K562 (cell line): ENCODE measurements around the gene ZNF738. TPM values are rescaled to one million over a fixed set of nuclear protein-coding genes. Genes with fewer than 3 reads are reported as not detected.

Experiments
- ATAC-seq: fragments of 200-7000 bp; cut with Tn5 transposase; 3 replicates; pipeline ENCODE4 v1.9.1; 2020; ENCODE audit warnings: moderate library complexity
- BruUV-seq: library from RNA; stranded (reverse); fragments of 400-500 nt; replicated peaks from 2 replicates; lab custom pipeline; 2021; lab: Mats Ljungman, UMichigan
- CTCF ChIA-PET: fragments of 300-600 bp; formaldehyde crosslinking; extraction: SDS; loops from one replicate; lab custom pipeline; 2021; ENCODE audit warnings: low intra/inter-chr PET ratio; lab: Yijun Ruan, JAX
- POLR2A ChIA-PET: fragments of 300-600, 350-650 bp; sonication (Branson Sonifier 250); formaldehyde crosslinking; extraction: SDS; loops from one replicate; lab custom pipeline; 2021; ENCODE audit warnings: antibody characterized with exemption, inconsistent platforms; lab: Yijun Ruan, JAX
- DNase-seq, 4 experiments: peaks; one replicate each; pipeline versions ENCODE4 v3.0.0 to v3.0.0-alpha.2; 2011 to 2018; ENCODE audit warnings: low spot score in 3 of 4, mixed read lengths in 3 of 4; ENCODE audit errors: extremely low read depth in 1 of 4
- FAIRE-seq: peaks from 2 replicates; lab custom pipeline; 2011; peaks lifted over from hg19 to GRCh38; lab: Jason Lieb, UNC
- H2AFZ ChIP-seq: 2 replicates; pipeline ENCODE4 v1.6.0; 2011; ENCODE audit warnings: low read depth, low read length, control low read depth, inconsistent platforms
- H3K27ac ChIP-seq: fragments of 200-600 bp; 3 replicates; pipeline ENCODE4 v1.8.0; 2011; ENCODE audit warnings: low read depth, mild to moderate bottlenecking, control low read depth, inconsistent platforms, low read length, moderate library complexity, mixed read lengths; ENCODE audit errors: extremely low read depth
- H3K27me3 ChIP-seq, 2 experiments: fragments of 300-600 bp in 1 of 2; 2 replicates in 1 of 2; 3 replicates in 1 of 2; pipeline versions ENCODE4 v1.6.0 to v1.8.0; 2011; ENCODE audit warnings: inconsistent platforms in 2 of 2, low read length in 2 of 2, mild to moderate bottlenecking in 1 of 2, mixed read lengths in 1 of 2, moderate library complexity in 1 of 2; ENCODE audit not compliant: control insufficient read depth in 2 of 2, insufficient read depth in 2 of 2
- H3K36me3 ChIP-seq: fragments of 300-600 bp; 3 replicates; pipeline ENCODE4 v1.8.0; 2011; ENCODE audit warnings: mild to moderate bottlenecking, low read length, inconsistent platforms; ENCODE audit not compliant: control insufficient read depth, insufficient read depth
- H3K4me1 ChIP-seq, 2 experiments: fragments of 200-600 bp in 1 of 2; replicated peaks in 1 of 2; 2 replicates in 1 of 2; 3 replicates in 1 of 2; pipeline versions ENCODE4 v1.5.1 to v1.8.0; 2011; ENCODE audit warnings: inconsistent platforms in 2 of 2, low read length in 2 of 2, mild to moderate bottlenecking in 1 of 2, mixed read lengths in 1 of 2, moderate library complexity in 1 of 2; ENCODE audit not compliant: control insufficient read depth in 2 of 2, insufficient read depth in 2 of 2
- H3K4me2 ChIP-seq: 2 replicates; pipeline ENCODE4 v1.6.1; 2011; ENCODE audit warnings: low read length, control low read depth, inconsistent platforms, mixed read lengths; ENCODE audit not compliant: insufficient read depth
- H3K4me3 ChIP-seq: fragments of 200-600 bp; sonication (generic), shearing (Covaris generic); 2 replicates; pipeline ENCODE4 v1.5.1; 2016; ENCODE audit warnings: control low read depth, inconsistent platforms
- H3K79me2 ChIP-seq: fragments of 200-600 bp; 3 replicates; pipeline ENCODE4 v1.8.0; 2011; ENCODE audit warnings: low read length, inconsistent platforms; ENCODE audit not compliant: control insufficient read depth, insufficient read depth
- H3K9ac ChIP-seq, 2 experiments: 2 replicates each; pipeline versions ENCODE4 v1.6.0 to v1.6.1; 2011; ENCODE audit warnings: low read depth in 2 of 2, low read length in 2 of 2, control low read depth in 1 of 2, inconsistent platforms in 1 of 2, mild to moderate bottlenecking in 1 of 2, mixed read lengths in 1 of 2; ENCODE audit not compliant: insufficient read depth in 1 of 2
- H3K9me1 ChIP-seq: one replicate; pipeline ENCODE4 v1.6.0; 2011; ENCODE audit warnings: inconsistent platforms, mild to moderate bottlenecking, low read length, moderate library complexity; ENCODE audit not compliant: control insufficient read depth, insufficient read depth
- H3K9me3 ChIP-seq: replicated peaks from 2 replicates; pipeline ENCODE4 v1.5.1; 2011; ENCODE audit warnings: low read depth, low read length, inconsistent platforms; ENCODE audit not compliant: control insufficient read depth, insufficient read depth
- H4K20me1 ChIP-seq: replicated peaks from 2 replicates; pipeline ENCODE4 v1.6.1; 2011; ENCODE audit warnings: low read length, inconsistent platforms, mixed read lengths; ENCODE audit not compliant: control insufficient read depth, insufficient read depth
- ARID3A ChIP-seq: IDR thresholded peaks from 2 replicates; pipeline ENCODE4 v1.6.1; 2012; ENCODE audit warnings: low read depth, low read length, improper control_type of control experiment, borderline replicate concordance
- DLX4 ChIP-seq: fragments of 250-450 bp; sonication (Bioruptor Pico); IDR thresholded peaks from 2 replicates; pipeline ENCODE4 v1.6.1; 2021; ENCODE audit warnings: mild to moderate bottlenecking
- RBM34 ChIP-seq: fragments of 200-400 bp; formaldehyde crosslinking; IDR thresholded peaks from 2 replicates; pipeline ENCODE4 v1.6.1; 2018; ENCODE audit warnings: low read length, borderline replicate concordance; ENCODE audit not compliant: insufficient read depth
- TRIM24 ChIP-seq, 2 experiments: fragments of 450-650 bp; IDR thresholded peaks; 2 replicates each; pipeline ENCODE4 v1.6.1; 2016
- TSHZ1 ChIP-seq: fragments of 250-450 bp; sonication (Bioruptor Pico); IDR thresholded peaks from 2 replicates; pipeline ENCODE4 v1.4.0; 2020; ENCODE audit warnings: mild to moderate bottlenecking, moderate library complexity
- ZNF274 ChIP-seq: IDR thresholded peaks from 2 replicates; pipeline ENCODE4 v1.6.1; 2011; ENCODE audit warnings: low read depth, mild to moderate bottlenecking, low read length, moderate library complexity, borderline replicate concordance
- WGBS: fragments of 100-300 bp; shearing (Covaris generic); methylation state at CpG from one replicate; pipeline ENCODE4 v1.1.6; 2016; ENCODE audit warnings: low coverage, mixed read lengths; ENCODE audit not compliant: insufficient coverage; ENCODE audit errors: missing lambda C conversion rate; 5-methylcytosine and 5-hydroxymethylcytosine counted together
- in situ Hi-C: fragments of 300-500 bp; cut with MboI; formaldehyde crosslinking; loops from 4 replicates; pipeline ENCODE4 v1.15.0; 2018; ENCODE audit warnings: inconsistent platforms, mixed read lengths
- intact Hi-C: fragments of 100-400 bp; cut with micrococcal nuclease; formaldehyde crosslinking; loops from 2 replicates; pipeline ENCODE4 v1.14.2; 2022
- polyA plus RNA-seq, 8 experiments: library from polyadenylated mRNA; depleted of rRNA in 4 of 8; stranded (reverse) in 5 of 8; unstranded in 3 of 8; fragments of >200 nt; fragmentation: Nextera tagmentation in 2 of 8; fragmentation: Illumina TruSeq in 1 of 8; extraction: Ambion mirVana in 2 of 8; extraction: Trizol in 1 of 8; gene quantifications; 2 replicates each; pipeline versions ENCODE4 v1.2.1 to v1.2.3, GENCODE V29; 2011 to 2014; ENCODE audit warnings: inconsistent platforms in 1 of 8, missing spikeins in 1 of 8
- total RNA-seq, 7 experiments: library from RNA; depleted of rRNA in 6 of 7; stranded (reverse); fragments of >200 nt in 6 of 7; fragmentation: Illumina TruSeq in 2 of 7; extraction: Trizol in 2 of 7; gene quantifications; 2 replicates each; pipeline versions ENCODE4 v1.2.1 to v1.2.3, GENCODE V29; 2011 to 2021; ENCODE audit warnings: low replicate concordance in 1 of 7
- TF ChIP-seq, protein P1 (sequence below): fragments of 450-650 bp; IDR thresholded peaks from 2 replicates; pipeline ENCODE4 v1.6.1; 2016; ENCODE audit warnings: antibody characterized with exemption
- TF ChIP-seq, protein P2 (sequence below), 2 experiments: fragments of 250-450 bp in 1 of 2; fragments of 450-650 bp in 1 of 2; sonication (Bioruptor Pico) in 1 of 2; IDR thresholded peaks; 2 replicates each; pipeline versions ENCODE4 v1.6.1 to v1.8.0; 2016 to 2021; ENCODE audit warnings: mild to moderate bottlenecking in 2 of 2, moderate library complexity in 2 of 2, missing compliant biosample characterization in 1 of 2, missing genetic modification characterization in 1 of 2

Gene ZNF738
- total and polyA plus RNA-seq, 9 of the 15 experiments (the other 6 are each of a cell fraction or from before 2014, with no cell fraction given): 5.6 to 15.0 (median 8.6) TPM

- intact Hi-C loops: no loop called here
Measured at GRCh38 chr19:21383980-21384582, 25.3 kb downstream of the ZNF738 start.

More at GRCh38 chr19:21383980-21384582, 25.3 kb downstream of the ZNF738 start:
- POLR2A ChIA-PET: no interaction called here
- no TSS peak for BruUV-seq
- no peaks in the 10 kb centered on the region for H3K4me1 ChIP-seq
- DNase-seq: no peak
- TF ChIP-seq DLX4 (CRISPR knock-in tag) (no peak), TSHZ1 (CRISPR knock-in tag) (no peak), RBM34 (no peak), TRIM24 (IDR thresholded peaks at IDR 0.05) (no peak), ARID3A (no peak), ZNF274 (peak; percentile 85)
- TF ChIP-seq, protein P1, sequence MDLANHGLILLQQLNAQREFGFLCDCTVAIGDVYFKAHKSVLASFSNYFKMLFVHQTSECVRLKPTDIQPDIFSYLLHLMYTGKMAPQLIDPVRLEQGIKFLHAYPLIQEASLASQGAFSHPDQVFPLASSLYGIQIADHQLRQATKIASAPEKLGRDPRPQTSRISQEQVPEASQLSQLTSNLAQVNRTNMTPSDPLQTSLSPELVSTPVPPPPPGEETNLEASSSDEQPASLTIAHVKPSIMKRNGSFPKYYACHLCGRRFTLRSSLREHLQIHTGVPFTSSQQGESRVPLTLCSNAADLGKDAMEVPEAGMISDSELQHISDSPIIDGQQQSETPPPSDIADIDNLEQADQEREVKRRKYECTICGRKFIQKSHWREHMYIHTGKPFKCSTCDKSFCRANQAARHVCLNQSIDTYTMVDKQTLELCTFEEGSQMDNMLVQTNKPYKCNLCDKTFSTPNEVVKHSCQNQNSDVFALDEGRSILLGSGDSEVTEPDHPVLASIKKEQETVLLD: no peak
- TF ChIP-seq, protein P2, sequence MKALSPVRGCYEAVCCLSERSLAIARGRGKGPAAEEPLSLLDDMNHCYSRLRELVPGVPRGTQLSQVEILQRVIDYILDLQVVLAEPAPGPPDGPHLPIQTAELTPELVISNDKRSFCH (CRISPR knock-in tag; IDR thresholded peaks at IDR 0.05): no peak
- TF ChIP-seq, protein P2 (tag; IDR thresholded peaks at IDR 0.05): no peak
- TF ChIP-seq, all 486 proteins: peak for 1
- FAIRE-seq (no peak), ATAC-seq (no peak)
- WGBS: 2% methylated on average over 4 of the region's 4 CpGs
- Histone ChIP-seq H3K9me1 (no peaks in the 10 kb centered on the region), H3K4me3 (no peak overlapping the region), H3K79me2 (no peaks in the 10 kb centered on the region), H3K9me3 (no peaks in the 10 kb centered on the region; the same call in 1 of the 2 replicates), H3K27ac (no peak overlapping the region), H3K4me2 (no peak overlapping the region), H3K9ac (no peak overlapping the region), H2AFZ (no peak overlapping the region), H3K36me3 (no peaks in the 10 kb centered on the region), H4K20me1 (no peaks in the 10 kb centered on the region), H3K27me3 (no peaks in the 10 kb centered on the region)
- CTCF ChIA-PET: no interaction called here
- in situ Hi-C loops: no loop called here
